ENCODE measurements around the gene NAXE. TPM values are rescaled to one million over a fixed set of nuclear protein-coding genes. Genes with fewer than 3 reads are reported as not detected.

Gene NAXE
- total and polyA plus RNA-seq, 2 of the 13 experiments (the other 11 are each of a cell fraction or from before 2014, with no cell fraction given): 39.4 to 59.4 TPM

DNA sequence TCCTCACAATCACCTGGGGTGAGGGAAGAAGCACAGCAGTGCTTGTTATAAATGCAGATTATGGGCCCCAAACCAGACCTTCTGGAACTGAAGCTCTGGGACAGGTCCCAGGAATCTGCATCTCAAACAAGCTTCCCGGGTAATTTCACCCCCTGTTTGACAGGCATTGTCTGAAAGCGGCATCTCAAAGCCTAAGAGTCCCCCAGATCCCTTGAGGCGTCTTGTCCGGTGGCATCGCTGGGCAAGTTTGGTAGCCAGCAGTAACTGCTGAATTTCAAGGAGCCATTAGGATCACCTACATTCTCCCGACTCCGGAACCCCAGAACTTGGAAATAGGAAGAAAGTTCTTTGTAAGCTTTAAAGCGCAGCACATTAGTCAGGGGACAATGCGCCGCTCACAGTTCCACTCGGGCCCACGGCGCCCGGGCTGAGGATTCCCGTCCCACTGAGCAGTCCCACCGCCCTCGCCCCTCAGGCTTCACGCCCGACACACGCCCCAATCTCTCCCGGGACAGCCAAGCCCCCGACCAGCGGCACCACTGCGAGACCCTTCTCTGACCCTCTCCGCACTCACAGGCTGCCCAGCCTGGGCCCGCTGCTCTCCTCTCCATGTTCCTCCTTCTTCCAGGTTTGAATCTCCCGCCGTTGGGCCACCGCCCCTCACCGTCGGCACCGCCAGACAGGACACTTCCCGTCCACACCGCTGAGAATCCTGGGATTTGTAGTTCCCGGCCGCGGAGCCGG, 19.5 kb upstream of the NAXE start, which contains the start of gene IQGAP3 (continued):
- TF ChIP-seq, protein P1, sequence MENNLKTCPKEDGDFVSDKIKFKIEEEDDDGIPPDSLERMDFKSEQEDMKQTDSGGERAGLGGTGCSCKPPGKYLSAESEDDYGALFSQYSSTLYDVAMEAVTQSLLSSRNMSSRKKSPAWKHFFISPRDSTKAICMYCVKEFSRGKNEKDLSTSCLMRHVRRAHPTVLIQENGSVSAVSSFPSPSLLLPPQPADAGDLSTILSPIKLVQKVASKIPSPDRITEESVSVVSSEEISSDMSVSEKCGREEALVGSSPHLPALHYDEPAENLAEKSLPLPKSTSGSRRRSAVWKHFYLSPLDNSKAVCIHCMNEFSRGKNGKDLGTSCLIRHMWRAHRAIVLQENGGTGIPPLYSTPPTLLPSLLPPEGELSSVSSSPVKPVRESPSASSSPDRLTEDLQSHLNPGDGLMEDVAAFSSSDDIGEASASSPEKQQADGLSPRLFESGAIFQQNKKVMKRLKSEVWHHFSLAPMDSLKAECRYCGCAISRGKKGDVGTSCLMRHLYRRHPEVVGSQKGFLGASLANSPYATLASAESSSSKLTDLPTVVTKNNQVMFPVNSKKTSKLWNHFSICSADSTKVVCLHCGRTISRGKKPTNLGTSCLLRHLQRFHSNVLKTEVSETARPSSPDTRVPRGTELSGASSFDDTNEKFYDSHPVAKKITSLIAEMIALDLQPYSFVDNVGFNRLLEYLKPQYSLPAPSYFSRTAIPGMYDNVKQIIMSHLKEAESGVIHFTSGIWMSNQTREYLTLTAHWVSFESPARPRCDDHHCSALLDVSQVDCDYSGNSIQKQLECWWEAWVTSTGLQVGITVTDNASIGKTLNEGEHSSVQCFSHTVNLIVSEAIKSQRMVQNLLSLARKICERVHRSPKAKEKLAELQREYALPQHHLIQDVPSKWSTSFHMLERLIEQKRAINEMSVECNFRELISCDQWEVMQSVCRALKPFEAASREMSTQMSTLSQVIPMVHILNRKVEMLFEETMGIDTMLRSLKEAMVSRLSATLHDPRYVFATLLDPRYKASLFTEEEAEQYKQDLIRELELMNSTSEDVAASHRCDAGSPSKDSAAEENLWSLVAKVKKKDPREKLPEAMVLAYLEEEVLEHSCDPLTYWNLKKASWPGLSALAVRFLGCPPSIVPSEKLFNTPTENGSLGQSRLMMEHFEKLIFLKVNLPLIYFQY (CRISPR knock-in tag; IDR thresholded peaks at IDR 0.05; ENCODE audit: borderline replicate concordance): 0 out of 2 replicates have a peak, but pooled peaks have one; percentile 46
- peak; percentile 69; the same call in 1 of the 2 replicates for TF ChIP-seq ZC3H13 (CRISPR knock-in tag; IDR thresholded peaks at IDR 0.05)
- TF ChIP-seq MIER2 (CRISPR knock-in tag; IDR thresholded peaks at IDR 0.05): no peak
- TF ChIP-seq ZNF143 (CRISPR knock-in tag; IDR thresholded peaks at IDR 0.05): peak; percentile 97
- TF ChIP-seq, protein P2, sequence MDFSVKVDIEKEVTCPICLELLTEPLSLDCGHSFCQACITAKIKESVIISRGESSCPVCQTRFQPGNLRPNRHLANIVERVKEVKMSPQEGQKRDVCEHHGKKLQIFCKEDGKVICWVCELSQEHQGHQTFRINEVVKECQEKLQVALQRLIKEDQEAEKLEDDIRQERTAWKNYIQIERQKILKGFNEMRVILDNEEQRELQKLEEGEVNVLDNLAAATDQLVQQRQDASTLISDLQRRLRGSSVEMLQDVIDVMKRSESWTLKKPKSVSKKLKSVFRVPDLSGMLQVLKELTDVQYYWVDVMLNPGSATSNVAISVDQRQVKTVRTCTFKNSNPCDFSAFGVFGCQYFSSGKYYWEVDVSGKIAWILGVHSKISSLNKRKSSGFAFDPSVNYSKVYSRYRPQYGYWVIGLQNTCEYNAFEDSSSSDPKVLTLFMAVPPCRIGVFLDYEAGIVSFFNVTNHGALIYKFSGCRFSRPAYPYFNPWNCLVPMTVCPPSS (IDR thresholded peaks at IDR 0.05): no peak
- TF ChIP-seq ZFAT (CRISPR knock-in tag; conservative IDR thresholded peaks at IDR 0.05): no peak
- no peak for TF ChIP-seq SMAD9 (CRISPR knock-in tag; IDR thresholded peaks at IDR 0.05)
- TF ChIP-seq, protein P3, sequence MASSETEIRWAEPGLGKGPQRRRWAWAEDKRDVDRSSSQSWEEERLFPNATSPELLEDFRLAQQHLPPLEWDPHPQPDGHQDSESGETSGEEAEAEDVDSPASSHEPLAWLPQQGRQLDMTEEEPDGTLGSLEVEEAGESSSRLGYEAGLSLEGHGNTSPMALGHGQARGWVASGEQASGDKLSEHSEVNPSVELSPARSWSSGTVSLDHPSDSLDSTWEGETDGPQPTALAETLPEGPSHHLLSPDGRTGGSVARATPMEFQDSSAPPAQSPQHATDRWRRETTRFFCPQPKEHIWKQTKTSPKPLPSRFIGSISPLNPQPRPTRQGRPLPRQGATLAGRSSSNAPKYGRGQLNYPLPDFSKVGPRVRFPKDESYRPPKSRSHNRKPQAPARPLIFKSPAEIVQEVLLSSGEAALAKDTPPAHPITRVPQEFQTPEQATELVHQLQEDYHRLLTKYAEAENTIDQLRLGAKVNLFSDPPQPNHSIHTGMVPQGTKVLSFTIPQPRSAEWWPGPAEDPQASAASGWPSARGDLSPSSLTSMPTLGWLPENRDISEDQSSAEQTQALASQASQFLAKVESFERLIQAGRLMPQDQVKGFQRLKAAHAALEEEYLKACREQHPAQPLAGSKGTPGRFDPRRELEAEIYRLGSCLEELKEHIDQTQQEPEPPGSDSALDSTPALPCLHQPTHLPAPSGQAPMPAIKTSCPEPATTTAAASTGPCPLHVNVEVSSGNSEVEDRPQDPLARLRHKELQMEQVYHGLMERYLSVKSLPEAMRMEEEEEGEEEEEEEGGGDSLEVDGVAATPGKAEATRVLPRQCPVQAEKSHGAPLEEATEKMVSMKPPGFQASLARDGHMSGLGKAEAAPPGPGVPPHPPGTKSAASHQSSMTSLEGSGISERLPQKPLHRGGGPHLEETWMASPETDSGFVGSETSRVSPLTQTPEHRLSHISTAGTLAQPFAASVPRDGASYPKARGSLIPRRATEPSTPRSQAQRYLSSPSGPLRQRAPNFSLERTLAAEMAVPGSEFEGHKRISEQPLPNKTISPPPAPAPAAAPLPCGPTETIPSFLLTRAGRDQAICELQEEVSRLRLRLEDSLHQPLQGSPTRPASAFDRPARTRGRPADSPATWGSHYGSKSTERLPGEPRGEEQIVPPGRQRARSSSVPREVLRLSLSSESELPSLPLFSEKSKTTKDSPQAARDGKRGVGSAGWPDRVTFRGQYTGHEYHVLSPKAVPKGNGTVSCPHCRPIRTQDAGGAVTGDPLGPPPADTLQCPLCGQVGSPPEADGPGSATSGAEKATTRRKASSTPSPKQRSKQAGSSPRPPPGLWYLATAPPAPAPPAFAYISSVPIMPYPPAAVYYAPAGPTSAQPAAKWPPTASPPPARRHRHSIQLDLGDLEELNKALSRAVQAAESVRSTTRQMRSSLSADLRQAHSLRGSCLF (CRISPR knock-in tag; IDR thresholded peaks at IDR 0.05; ENCODE audit: borderline replicate concordance): no peak
- no peak for TF ChIP-seq THYN1 (CRISPR knock-in tag; IDR thresholded peaks at IDR 0.05; ENCODE audit: borderline replicate concordance, low read depth)
- no peak for TF ChIP-seq SATB2 (CRISPR knock-in tag; IDR thresholded peaks at IDR 0.05)
- TF ChIP-seq, protein P4, sequence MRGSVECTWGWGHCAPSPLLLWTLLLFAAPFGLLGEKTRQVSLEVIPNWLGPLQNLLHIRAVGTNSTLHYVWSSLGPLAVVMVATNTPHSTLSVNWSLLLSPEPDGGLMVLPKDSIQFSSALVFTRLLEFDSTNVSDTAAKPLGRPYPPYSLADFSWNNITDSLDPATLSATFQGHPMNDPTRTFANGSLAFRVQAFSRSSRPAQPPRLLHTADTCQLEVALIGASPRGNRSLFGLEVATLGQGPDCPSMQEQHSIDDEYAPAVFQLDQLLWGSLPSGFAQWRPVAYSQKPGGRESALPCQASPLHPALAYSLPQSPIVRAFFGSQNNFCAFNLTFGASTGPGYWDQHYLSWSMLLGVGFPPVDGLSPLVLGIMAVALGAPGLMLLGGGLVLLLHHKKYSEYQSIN (CRISPR knock-in tag; IDR thresholded peaks at IDR 0.05; ENCODE audit: borderline replicate concordance): no peak
- TF ChIP-seq DPF2 (CRISPR knock-in tag; IDR thresholded peaks at IDR 0.05; ENCODE audit: borderline replicate concordance, low read depth): no peak
- TF ChIP-seq ZNF598 (CRISPR knock-in tag; IDR thresholded peaks at IDR 0.05; ENCODE audit: borderline replicate concordance): no peak
- TF ChIP-seq, protein P5, sequence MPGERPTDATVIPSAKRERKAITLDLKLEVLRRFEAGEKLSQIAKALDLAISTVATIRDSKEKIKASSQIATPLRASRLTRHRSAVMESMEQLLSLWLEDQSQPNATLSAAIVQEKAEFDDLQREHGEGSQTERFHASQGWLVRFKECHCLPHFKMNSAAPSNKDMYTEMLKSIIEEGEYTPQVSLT (CRISPR knock-in tag; IDR thresholded peaks at IDR 0.05; ENCODE audit: borderline replicate concordance, low read depth): no peak
- TF ChIP-seq YEATS4 (CRISPR knock-in tag; IDR thresholded peaks at IDR 0.05; ENCODE audit: borderline replicate concordance): no peak; the same call in 1 of the 2 replicates
- TF ChIP-seq NONO (IDR thresholded peaks at IDR 0.05): no peak
- peak; percentile 68; the same call in 1 of the 2 replicates for TF ChIP-seq NONO (CRISPR knock-in tag; conservative IDR thresholded peaks at IDR 0.05)

Data from HepG2 (cell line).